NCI-H748 (cell line): ENCODE data around the gene CDYL2.
"Not testable (repeated sequence)": the region's sequence is repeated elsewhere in the genome, so short reads cannot be mapped to it uniquely, and the experiment has no call there.

Experiments used
- DNase-seq: peaks from one replicate; lab custom pipeline; 2025; ENCODE audit not compliant: unreplicated experiment; lab: John Stamatoyannopoulos, UW

CDYL2 gene

DNA sequence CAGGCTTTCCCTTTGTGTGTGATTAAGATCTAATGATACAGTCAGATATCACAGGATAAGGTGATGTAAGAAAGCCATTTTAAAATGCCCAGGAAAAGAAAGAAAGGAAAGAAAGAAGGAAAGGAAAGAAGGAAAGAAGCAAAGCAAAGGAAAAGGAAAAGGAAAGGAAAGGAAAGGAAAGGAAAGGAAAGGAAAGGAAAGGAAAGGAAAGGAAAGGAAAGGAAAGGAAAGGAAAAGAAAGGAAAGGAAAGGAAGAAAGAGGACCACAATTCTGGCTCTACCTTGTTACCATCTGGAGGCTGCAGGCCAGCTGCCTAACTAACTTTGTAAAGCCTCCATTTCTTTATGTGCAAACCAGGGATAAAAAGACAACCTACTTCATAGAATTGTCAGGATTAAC, 132.0 kb downstream of the CDYL2 start:
- DNase-seq = no peak

DNA sequence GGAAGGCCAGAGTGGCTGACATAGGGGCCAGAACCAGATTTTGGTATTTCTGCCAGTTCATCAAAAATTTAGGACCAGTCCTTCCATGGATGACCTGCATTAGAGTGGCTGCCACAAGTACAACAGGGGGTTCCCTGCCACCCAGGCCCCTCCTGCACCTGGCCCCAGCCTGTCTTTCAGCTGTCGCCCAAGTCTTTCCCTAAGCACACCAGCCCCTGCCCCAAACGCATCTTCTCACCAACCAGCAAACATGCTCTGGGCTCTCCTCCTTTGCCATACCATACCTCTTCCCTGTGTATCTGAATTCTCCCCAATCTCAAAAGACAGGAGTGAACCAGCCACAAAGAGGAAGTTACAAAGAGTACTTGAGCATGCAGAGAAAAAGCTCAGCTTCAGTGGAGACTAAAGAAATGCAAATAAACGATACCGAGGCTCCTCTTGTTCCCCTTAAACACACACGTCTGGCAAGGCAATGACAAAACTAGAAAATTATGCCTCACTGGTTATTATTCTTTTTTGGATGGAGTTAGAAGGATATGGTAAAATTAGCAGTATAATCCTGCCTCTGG, 133.0 kb downstream of the CDYL2 start:
- DNase-seq = no peak

DNA sequence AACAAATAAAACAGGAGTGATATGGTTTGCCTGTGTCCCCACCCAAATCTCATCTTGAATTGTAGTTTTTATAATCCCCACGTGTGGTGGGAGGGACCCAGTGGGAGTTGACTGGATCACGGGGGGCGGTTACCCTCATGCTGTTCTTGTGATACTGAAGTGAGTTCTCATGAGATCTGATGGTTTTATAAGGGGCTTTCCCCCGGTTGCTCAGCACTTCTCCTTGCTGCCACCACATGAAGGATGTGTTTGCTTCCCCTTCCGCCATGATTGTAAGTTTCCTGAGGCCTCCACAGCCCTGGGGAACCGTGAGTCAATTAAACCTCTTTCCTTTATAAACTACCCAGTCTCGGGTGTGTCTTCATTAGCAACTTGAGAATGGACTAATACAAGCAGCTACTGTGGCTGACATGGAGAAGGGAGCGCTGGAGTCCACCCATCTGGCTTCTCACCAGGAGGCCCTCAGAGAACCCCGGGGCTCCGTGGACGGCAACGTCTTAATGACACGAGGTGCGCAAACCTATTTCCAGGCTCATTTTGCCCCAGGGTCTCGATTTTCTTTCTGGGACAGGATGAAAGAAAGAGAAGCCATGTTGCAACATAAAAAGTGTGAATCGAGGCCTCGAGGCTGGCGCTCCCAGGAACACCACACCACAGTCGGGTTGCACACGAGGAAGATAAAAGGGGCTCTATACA, 134.1 kb downstream of the CDYL2 start:
- DNase-seq = no peak

DNA sequence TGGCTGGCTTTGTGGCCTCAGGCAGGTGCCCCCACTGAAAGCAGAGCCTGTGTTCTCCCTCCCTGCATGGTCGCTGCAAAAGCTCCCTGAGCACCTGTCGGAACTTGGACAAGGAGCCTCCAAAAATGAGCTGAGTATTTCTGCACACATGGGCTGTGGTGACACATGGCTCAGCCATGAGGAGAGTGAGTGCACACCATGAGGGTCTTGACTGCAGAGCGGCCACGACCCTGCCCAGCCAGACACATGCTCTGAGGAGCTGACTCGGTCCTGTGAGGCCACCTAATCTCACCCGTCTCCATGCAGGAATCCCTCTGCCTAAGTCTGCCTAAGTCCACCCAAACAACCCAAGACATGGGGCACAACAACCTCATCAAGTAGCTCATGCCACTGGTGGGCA, 134.7 kb downstream of the CDYL2 start:
- no peak for DNase-seq

DNA sequence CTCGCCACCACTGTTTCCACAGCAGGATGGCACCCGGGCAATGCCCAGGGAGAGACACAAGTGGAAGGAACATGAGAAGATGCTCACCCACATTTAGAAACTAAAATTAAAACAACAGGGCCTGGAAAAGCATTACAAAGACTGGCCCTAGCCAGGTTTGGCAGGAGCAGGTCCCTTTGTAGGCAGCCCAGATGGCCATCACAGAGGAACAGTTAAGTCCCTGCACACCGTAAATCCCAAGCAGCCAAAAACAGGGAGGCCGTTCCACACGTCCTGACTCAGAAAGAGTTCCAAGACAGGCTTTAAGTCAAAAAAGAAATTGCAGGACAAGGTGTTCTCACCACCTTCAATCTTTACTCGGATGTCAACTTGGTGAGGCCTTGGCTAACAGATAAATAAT, 136.5 kb downstream of the CDYL2 start:
- no peak for DNase-seq

DNA sequence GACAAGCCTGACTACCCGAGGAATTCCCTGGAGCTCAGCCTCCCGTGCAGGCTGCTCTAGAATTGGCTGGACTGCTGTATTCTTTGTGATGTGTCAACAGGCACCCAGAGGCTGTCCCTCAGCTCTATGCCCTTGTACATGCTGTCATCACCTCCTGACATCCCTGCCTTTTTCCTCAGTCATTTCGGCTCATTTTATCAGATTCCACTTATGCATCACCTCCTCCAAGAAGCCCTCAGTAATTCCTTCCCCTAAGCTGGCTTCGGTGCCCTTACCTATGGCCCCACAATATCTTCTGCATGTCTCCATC, 137.2 kb downstream of the CDYL2 start:
- no peak for DNase-seq

DNA sequence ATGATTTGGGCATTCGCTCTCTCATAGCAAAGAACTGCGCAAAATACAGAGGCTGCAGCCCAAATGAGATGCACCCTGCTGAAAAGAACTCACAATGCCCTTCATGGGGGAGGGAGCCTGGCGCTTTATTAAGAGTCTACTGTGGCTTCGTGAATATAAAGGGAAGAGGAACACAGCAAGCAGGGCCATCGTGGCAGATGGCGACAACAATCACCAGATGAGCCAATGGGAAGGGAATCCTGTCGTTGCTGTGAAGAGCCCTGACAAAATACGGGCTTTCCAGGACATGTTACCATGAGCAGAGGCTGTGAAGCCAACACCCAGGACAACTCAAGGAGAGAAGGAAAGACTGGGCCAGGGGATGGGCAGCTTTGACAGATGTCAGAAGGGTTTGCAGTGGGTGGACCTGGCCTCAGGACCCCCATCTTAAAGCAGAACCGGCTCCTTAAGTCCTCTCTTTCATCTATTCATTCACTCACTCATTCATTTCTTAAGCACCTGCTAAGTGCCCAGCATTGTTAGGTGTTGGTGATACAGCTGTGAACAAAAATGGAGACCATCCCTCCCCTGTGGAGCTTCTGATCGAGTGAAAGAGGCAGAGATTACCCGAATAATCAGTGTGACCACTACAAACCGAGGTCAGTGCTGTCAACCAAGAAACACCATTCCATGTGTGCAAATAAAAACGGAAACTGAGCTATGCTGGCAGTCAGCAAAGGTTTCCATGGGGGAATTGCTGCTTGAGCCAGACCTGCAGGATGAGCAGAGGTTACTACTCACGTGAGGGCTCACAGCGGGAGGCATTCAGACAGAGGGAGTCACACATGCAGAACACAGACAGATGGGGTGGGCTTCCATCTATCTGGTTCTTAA, 137.8 kb downstream of the CDYL2 start:
- no peak for DNase-seq

DNA sequence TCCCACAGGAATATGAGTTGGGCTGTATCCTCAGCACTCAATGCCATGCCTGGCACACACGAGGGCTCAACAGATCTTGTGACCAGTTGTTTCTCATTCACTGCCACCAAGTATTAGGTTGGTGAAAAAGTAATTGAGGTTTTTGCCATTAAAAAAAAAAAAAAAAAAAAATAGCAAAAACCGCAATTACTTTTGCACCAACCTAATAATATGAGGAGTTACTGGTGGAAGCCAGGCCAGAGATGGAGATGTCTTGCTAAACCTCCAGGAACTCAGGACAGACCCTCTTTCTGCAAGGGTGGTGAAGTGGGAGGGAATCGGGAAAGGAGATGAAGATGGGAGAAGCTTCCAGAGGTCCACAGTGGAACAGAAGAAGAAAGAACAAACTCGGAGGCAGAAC, 139.0 kb downstream of the CDYL2 start:
- no peak for DNase-seq

DNA sequence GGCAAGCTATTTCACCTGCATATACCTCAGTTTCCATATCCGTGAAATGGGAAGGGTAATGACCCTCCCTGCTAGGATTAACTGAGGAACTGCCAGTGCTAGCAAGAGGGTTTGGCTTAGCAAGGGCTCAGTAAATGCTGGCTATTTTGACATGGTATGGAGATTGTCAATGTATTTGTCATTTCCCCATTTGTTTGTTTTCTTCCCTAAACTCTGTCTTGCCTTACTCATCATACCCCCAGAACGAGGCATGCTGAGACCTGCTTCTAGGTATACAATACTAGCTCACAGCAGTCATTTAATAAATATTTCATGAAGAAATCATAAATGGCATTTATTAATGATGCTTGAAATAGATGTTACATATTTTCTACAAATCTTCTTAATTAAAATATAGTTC, 139.6 kb downstream of the CDYL2 start:
- no peak for DNase-seq

DNA sequence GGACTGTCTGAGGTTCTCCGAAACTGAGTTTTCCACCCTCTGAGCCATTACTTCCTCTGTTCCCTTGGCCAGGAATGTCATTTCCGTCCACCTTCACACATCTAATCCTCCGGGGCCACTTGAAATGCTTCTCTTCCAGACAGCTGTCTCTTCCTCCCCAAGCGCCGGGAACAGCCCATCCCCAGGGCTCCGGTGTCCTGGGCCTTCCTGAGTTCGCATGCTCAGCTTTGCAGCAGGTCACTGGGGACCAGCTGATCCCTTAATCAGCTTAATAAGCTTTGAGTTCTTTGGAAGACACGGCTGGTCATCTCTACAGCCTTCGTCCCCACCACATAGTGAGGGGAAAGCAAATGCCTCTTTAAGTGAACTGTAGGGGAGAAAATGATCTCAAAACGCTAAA, 140.2 kb downstream of the CDYL2 start:
- no peak for DNase-seq

DNA sequence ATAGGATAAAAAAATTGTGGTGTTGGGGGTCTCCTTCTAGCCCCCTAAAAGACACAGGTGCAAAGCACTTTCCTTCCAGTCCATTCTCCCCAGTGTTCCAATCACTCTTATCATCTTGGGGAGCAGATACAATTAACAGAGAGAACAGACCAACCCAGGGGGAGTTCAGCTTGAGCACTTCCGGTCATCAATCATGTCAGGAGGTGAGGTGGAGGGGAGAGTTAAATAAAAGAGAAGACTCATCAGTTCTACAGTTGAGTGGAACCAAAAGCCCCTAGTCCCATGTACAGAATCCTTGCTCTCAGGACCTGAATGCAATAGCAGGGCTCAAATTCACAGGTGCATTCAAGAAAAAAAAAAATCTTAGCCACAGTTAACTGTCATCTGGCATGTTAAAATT, 141.3 kb downstream of the CDYL2 start:
- no peak for DNase-seq

DNA sequence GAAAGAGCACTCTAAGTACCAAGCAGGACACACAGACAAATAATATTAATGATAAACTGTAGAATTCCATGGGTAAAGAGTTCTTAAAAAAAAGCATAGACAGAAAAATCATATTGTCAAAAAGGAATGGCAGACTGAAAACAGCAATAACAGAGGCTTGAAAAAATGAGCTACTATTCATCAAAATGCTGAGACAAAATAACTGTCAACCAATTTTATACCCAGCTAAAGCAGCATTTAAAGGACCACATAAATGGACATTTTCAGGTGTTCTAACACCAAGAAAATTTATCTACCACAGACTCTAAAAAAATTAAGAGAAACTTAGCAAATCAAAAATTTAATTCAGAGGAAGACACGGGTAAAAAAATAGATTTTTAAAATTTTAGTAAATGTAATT, 144.5 kb downstream of the CDYL2 start:
- no peak for DNase-seq

DNA sequence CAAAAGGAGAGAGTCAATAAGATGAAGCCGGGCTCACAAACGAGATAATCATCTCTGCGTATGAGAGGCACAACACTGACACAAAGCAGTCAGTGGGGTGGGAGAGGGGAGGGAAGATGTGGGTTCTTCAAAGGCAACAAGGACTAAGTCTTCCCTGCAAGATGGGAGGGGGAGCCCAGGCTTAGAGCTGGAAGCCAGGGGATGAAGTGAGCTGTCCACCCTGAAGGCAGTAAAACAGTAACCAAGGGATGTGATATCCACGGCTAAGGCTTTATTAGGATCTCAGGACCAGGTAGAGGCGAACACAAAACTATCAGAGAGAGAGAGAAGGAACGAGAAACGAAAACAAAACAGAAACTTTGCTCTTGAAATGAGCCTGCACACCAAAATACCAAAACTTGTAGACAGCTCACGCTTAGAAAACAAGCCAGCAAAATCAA, 147.7 kb downstream of the CDYL2 start:
- DNase-seq = no peak

DNA sequence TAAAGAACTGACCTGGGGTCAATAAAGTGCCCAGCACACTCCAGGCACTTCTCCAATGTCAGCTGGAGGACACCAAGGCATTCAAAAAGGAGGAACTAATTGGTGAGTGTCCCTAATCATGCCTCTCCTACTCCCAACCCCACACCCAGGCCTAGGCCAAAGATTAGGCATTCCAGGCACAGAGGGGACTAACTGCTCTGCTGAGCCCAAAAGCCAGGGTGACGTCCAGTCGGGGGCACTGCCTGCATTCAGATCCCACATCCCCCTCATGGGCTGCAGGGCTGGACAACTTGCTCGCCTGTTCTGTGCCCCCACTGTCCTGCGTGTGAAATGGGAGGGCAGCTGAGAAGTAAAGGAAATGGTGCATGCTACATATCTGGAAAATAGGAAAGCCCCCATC, 148.2 kb downstream of the CDYL2 start:
- DNase-seq = no peak

DNA sequence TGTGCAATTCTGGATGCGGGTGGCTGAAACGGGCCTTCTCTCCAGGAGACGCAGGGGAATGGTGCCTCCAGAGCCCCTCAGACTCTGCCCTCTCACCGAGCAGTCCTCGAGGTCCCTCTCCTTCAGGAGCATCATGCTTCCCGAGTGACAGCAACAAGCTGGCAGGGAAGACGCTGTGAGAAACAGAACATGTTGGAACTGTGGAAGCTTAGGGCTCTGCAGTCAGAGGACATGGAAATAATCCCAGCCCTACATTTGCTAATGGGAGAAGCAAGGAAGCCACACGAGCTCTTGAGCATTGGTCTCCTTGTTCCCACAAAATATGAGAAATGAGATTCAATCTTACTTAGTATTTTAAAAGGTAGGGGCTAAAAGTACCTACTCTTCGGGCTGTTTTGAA, 148.6 kb downstream of the CDYL2 start:
- no peak for DNase-seq

DNA sequence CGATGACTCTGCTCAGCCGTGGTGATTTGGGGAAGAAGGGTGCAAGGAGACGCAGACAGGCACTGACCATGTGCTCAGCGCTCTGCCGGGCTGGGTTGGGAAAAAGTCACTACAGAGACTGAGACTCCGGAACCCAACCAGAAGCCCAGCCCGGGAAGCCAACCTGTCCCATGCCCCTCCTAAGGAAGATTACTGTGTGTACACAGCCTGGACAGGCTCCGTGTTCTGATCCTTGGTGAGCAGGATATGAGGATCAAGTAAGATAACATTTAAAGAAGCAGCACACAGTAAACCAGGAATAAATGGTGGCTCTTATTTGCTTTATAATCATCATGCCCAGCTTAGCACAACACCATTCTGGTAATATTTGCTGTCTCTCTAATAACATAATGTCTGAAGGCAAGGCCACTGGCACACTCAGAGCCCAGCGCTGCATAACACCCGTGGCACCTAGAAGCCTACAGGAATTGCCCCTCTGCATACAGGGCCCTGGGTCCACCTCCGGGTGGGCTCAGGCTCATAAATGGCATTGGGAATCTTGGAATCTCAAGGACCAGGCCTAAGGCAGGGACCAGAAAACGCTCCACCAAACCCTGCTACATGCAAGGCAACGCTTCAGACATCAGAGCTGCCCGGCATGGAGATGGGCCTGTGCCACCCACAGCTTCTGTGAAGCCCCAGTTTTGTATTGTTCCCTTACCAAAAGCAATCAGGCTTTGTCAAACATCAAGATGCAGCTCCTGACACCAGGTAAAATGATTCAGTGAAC, 150.1 kb downstream of the CDYL2 start:
- DNase-seq = no peak

DNA sequence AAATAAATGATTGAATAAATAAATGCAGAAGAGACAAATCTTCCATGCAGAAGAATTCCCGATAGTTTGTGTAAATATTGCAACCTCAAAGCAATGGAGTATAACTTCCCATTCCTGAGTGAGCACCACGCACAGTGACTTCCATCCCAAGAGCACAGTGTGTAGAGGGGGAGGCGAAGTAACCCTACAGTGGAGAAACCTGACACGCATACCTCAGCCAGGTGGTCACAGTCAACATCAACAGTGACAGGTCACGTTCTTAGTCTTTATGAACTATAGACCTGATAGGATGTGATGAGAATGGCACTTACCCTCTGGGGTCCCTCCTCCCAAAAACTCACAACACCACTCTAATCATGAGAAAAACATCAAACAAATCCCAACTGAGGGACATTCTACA, 152.0 kb downstream of the CDYL2 start:
- peak; percentile 1 for DNase-seq

DNA sequence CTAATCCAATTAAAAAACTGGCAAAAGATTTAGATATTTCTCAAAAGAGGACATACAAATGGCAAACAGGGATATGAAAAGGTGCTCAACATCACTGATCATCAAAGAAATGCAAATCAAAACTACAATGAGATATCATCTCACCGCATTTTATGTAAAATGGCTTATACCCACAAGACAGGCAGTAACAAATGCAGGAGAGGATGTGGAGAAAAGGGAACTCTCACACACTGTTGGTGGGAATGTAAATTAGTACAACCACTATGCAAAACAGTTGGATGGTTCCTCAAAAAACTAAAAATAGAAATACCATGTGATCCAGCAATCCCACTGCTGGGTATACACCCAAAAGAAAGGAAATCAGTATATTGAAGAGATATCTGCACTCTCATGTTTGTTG, 154.1 kb downstream of the CDYL2 start:
- DNase-seq = not testable (repeated sequence)

DNA sequence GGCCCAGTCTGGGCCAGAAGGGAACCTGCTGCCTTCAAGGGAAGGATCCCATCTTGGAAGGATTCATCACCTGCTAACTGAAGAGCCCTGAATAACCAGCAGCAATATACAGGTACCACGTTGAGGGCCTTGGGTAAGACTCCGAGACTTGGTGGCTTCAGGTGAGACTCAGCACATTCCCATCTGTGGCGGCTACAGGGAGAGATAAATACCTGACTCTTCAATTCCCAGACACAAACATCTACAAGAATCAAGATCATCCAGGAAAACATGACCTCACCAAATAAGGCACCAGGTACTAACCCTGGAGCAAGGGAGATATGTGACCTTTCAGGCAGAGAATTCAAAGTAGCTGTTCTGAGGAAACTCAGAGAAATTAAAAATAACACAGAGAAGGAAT, 164.1 kb downstream of the CDYL2 start:
- no peak for DNase-seq

DNA sequence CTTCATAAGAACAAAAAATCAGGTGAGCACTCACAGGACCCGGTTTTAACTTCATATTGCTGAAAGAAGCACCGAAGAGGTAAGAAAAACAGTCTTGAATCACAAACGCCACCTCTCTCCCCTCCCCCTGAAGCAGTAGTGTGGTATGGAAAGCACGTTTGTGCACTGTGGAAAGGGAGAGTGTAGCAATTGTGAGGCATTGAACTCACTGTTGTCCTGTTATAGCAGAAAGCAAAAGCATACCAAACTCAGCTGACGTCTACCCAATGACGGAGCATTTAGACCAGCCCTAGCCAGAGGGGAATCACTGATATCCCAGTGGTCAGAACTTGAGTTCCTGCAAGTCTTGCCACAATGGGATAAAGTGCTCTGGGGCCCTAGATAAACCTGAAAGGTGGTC, 164.8 kb downstream of the CDYL2 start:
- DNase-seq = no peak

DNA sequence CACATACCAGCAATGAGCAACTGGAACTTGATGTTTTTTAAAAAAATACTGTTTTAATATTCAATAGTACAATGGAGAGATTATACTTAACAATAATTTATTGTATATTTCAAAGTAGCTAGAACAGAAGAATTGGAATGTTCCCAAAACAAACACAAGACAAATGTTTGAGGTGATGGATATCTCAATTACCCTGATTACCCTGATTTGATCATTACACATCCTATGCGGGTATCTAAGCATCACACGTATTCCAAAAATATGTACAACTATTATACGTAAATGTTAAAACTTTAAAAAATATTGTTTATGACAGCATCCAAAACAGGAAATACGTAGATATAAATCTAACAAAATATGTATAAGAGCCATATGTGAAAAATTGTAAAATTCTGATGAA, 166.8 kb downstream of the CDYL2 start:
- DNase-seq = no peak

DNA sequence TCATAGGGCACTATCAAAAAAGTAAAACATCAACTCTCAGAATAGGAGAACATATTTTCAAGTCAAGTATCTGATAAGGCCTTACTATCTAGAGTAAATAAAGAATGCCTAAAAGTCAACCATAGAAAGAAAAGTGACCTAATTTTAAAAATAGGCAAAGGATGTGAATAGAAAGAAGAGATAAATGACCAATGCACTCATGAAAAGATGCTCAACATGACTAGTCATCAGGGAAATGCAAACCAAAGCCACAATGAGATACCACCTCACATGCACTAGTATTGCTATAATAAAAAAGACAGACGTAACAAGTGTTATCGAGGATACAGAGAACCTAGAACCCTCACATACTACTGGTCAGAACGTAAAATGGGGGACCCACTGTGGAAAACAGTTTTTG, 172.8 kb downstream of the CDYL2 start:
- no peak for DNase-seq
